ENCODE data around the gene HES4. TPM values are rescaled to one million over a fixed set of nuclear protein-coding genes. Genes with fewer than 3 reads are reported as not detected.

Gene HES4
- total RNA-seq, 1 experiment from 2014 or later, result 35.5 TPM

DNA sequence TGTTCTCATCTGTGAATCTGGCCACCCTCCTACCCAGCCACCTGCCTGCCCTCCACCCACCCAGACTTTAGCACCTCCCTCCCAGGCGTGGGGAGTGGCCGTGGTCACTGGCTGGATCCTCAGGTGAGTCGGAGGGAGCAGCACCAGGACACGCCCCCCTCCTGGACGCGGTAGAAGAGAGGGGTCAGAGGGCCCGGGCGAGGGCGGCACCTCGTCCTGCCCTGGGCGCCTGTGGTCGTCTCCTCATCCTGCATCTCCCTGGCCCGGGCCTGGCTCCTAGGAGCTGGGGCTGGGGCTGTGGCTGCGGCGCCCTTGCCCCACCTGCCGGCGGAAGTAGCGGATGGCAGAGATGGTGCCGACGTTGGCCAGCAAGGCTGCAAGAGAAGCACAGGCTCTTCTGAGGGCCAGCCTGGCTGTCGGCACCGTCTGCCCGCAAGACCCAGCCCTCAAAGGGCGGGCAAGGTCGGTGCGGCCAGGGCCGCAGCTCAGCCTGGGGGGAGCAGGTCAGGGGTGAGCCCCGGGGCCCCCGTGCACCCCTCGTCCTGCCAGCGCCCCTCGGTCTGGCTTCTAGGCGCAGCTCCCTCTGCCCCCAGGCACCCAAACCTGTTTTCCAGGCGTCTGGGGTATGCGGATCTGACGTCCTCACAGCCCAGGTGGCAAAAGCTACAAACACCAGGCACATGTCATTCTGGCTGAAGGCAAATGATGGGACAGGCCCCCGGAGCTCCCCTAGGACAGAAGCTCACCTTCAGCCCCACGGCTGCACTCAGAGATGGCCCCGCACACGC lies 23.8 kb downstream of the HES4 start:
- Mint-ChIP-seq H3K27me3 (ENCODE audit: unreplicated experiment) (peaks cover 13% of the 10 kb centered on the region), H3K36me3 (ENCODE audit: insufficient read depth, unreplicated experiment) (peaks cover 30% of the 10 kb centered on the region), H3K4me3 (ENCODE audit: low read depth, unreplicated experiment) (peak overlapping the region; percentile 66), H3K4me1 (ENCODE audit: low read depth, unreplicated experiment) (peaks cover 18% of the 10 kb centered on the region), H3K27ac (ENCODE audit: unreplicated experiment) (peak overlapping the region; percentile 74), H3K9me3 (ENCODE audit: low read depth, unreplicated experiment) (no peaks in the 10 kb centered on the region)
- peak; percentile 87 for DNase-seq
- intact Hi-C loops (cut with micrococcal nuclease; ENCODE audit: unreplicated experiment), result no loop called here
- TF ChIP-seq, protein P1, sequence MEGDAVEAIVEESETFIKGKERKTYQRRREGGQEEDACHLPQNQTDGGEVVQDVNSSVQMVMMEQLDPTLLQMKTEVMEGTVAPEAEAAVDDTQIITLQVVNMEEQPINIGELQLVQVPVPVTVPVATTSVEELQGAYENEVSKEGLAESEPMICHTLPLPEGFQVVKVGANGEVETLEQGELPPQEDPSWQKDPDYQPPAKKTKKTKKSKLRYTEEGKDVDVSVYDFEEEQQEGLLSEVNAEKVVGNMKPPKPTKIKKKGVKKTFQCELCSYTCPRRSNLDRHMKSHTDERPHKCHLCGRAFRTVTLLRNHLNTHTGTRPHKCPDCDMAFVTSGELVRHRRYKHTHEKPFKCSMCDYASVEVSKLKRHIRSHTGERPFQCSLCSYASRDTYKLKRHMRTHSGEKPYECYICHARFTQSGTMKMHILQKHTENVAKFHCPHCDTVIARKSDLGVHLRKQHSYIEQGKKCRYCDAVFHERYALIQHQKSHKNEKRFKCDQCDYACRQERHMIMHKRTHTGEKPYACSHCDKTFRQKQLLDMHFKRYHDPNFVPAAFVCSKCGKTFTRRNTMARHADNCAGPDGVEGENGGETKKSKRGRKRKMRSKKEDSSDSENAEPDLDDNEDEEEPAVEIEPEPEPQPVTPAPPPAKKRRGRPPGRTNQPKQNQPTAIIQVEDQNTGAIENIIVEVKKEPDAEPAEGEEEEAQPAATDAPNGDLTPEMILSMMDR (IDR thresholded peaks at IDR 0.05; ENCODE audit: unreplicated experiment), result peak; percentile 78
- no TSS peak for BruUV-seq (replicated peaks)
- CTCF ChIA-PET, result interaction anchor here (0.5 to 1.7 kb wide), 6 partner anchors 9 to 907 kb away, joined by 3 to 7 read pairs (median 3); partner anchors contain the start of genes NOC2L and PLEKHN1

DNA sequence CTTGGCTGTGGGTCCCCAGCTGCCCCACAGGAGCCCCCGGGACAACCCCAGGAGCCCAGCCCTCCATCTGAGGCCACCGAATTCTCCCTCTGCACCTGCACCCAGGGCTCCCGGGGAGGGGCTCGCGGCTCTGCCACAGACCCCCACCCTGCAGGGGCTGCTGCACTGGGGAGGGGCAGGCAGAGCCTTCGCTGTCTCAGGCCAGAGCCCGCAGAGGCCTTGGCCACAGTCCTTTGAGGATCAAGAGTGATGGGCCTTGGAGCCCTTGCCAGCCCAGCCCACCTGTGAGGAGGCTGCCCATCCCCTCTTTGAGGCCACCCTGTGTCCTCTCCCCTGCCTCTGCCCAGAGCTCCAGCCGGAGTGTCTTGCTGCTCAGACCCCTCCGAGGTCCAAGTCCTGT lies 24.5 kb downstream of the HES4 start:
- TF ChIP-seq, protein P1 (IDR thresholded peaks at IDR 0.05; ENCODE audit: unreplicated experiment), result no peak
- Mint-ChIP-seq H3K36me3 (ENCODE audit: insufficient read depth, unreplicated experiment) (peaks cover 30% of the 10 kb centered on the region), H3K4me3 (ENCODE audit: low read depth, unreplicated experiment) (peak overlapping the region; percentile 66), H3K4me1 (ENCODE audit: low read depth, unreplicated experiment) (peaks cover 18% of the 10 kb centered on the region), H3K27ac (ENCODE audit: unreplicated experiment) (no peak overlapping the region), H3K27me3 (ENCODE audit: unreplicated experiment) (peaks cover 13% of the 10 kb centered on the region), H3K9me3 (ENCODE audit: low read depth, unreplicated experiment) (no peaks in the 10 kb centered on the region)
- CTCF ChIA-PET, result interaction anchor here (1.4 to 1.7 kb wide), 3 partner anchors 9 to 71 kb away, joined by 3 to 7 read pairs (median 6); partner anchors contain the start of gene PLEKHN1
- no peak for DNase-seq
- intact Hi-C loops (cut with micrococcal nuclease; ENCODE audit: unreplicated experiment), result no loop called here
- BruUV-seq (replicated peaks), result no TSS peak

DNA sequence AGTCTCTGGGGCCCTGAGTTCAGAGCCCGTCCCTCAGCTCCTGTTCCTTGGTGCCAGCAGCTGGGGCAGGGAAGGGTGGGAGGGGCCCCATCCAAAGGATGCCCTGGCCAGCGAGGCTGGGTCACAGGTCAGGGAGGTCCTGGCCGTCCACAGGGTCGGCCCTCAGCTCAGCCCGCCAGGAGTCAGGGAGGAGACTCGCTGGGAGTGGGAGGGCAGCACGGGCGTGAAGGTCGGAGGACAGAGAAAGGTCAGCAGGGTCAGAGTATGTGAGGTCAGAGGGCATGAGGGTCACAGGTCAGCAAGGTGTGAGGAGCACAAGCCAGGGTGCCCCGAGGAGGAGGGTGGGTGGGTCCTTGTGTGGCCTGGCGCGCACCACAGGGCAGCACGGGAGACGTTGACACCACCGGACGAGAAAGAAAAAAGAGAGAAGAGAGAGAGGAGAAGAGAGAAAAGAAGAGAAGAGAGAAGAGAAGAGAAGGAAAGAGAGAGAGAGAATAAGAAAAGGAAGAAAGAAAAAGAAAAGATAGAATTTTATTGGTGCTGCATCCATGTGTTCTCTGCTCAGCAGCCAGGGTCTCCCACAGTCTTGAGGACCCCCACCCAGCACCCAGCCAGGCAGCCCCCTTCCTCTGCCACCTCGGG lies 25.1 kb downstream of the HES4 start:
- DNase-seq, result no peak
- no peak overlapping the region for H3K4me3 Mint-ChIP-seq (ENCODE audit: low read depth, unreplicated experiment)
- TF ChIP-seq, protein P1 (IDR thresholded peaks at IDR 0.05; ENCODE audit: unreplicated experiment), result no peak
- H3K27me3 Mint-ChIP-seq (ENCODE audit: unreplicated experiment), result peaks cover 13% of the 10 kb centered on the region
- H3K4me1 Mint-ChIP-seq (ENCODE audit: low read depth, unreplicated experiment), result peaks cover 18% of the 10 kb centered on the region
- CTCF ChIA-PET, result interaction anchor here (1.4 kb wide), 1 partner anchor 37 kb away, joined by 3 read pairs; no protein-coding TSS in a partner anchor
- no TSS peak for BruUV-seq (replicated peaks)
- no peak overlapping the region for H3K27ac Mint-ChIP-seq (ENCODE audit: unreplicated experiment)
- H3K9me3 Mint-ChIP-seq (ENCODE audit: low read depth, unreplicated experiment), result no peaks in the 10 kb centered on the region
- intact Hi-C loops (cut with micrococcal nuclease; ENCODE audit: unreplicated experiment), result no loop called here
- H3K36me3 Mint-ChIP-seq (ENCODE audit: insufficient read depth, unreplicated experiment), result peaks cover 30% of the 10 kb centered on the region

DNA sequence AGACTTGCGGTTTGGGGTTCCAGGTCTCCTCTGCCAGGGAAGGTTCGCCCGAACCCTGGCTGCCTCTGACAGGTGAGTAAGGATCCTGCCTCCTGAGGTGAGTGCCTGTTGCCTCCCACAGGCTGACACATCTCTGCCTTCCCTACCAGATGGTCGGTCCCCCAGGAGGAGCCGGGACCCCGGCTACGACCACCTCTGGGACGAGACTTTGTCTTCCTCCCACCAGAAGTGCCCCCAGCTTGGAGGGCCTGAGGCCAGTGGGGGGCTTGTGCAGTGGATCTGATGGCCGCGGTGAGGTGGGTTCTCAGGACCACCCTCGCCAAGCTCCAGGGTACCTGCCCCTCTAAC lies 25.6 kb downstream of the HES4 start:
- Mint-ChIP-seq H3K4me3 (ENCODE audit: low read depth, unreplicated experiment) (no peak overlapping the region), H3K27ac (ENCODE audit: unreplicated experiment) (no peak overlapping the region), H3K36me3 (ENCODE audit: insufficient read depth, unreplicated experiment) (peaks cover 30% of the 10 kb centered on the region), H3K4me1 (ENCODE audit: low read depth, unreplicated experiment) (peaks cover 18% of the 10 kb centered on the region), H3K9me3 (ENCODE audit: low read depth, unreplicated experiment) (no peaks in the 10 kb centered on the region), H3K27me3 (ENCODE audit: unreplicated experiment) (peaks cover 13% of the 10 kb centered on the region)
- intact Hi-C loops (cut with micrococcal nuclease; ENCODE audit: unreplicated experiment), result no loop called here
- BruUV-seq (replicated peaks), result no TSS peak
- DNase-seq, result no peak
- TF ChIP-seq, protein P1 (IDR thresholded peaks at IDR 0.05; ENCODE audit: unreplicated experiment), result no peak
- CTCF ChIA-PET, result no interaction called here
